DOHH2 (cell line): Measurements from ENCODE around the gene RGCC.

Experiments used
- H3F3A ChIP-seq: fragments of 200-600 bp; sonication (generic), shearing (Covaris generic); 2 replicates; pipeline ENCODE4 v1.6.0; 2016; ENCODE audit warnings: antibody characterized with exemption, mild to moderate bottlenecking; ENCODE audit not compliant: control insufficient read depth, insufficient read depth
- H3K27ac ChIP-seq: fragments of 200-600 bp; sonication (generic); 2 replicates; pipeline ENCODE4 v1.5.1; 2014; ENCODE audit warnings: low read depth, mild to moderate bottlenecking, low read length, moderate library complexity
- H3K27me3 ChIP-seq: fragments of 200-600 bp; sonication (generic); 2 replicates; pipeline ENCODE4 v1.6.1; 2014; ENCODE audit warnings: mild to moderate bottlenecking, low read length, mixed read lengths; ENCODE audit not compliant: control insufficient read depth
- H3K36me3 ChIP-seq: fragments of 200-600 bp; sonication (generic); 2 replicates; pipeline ENCODE4 v1.6.1; 2014; ENCODE audit warnings: mild to moderate bottlenecking, low read length, moderate library complexity, mixed read lengths; ENCODE audit not compliant: control insufficient read depth
- H3K4me1 ChIP-seq: fragments of 200-600 bp; sonication (generic); 2 replicates; pipeline ENCODE4 v1.6.1; 2014; ENCODE audit warnings: mild to moderate bottlenecking, low read length, mixed read lengths; ENCODE audit not compliant: control insufficient read depth
- H3K4me2 ChIP-seq: fragments of 200-600 bp; sonication (generic); 2 replicates; pipeline ENCODE4 v1.6.0; 2014; ENCODE audit warnings: mild to moderate bottlenecking, low read length, moderate library complexity
- H3K4me3 ChIP-seq: fragments of 200-600 bp; sonication (generic); 2 replicates; pipeline ENCODE4 v1.5.1; 2014; ENCODE audit warnings: mild to moderate bottlenecking, low read length, mixed read lengths
- H3K79me2 ChIP-seq: fragments of 200-600 bp; sonication (generic); 2 replicates; pipeline ENCODE4 v1.6.1; 2014; ENCODE audit warnings: mild to moderate bottlenecking, low read length, mixed read lengths; ENCODE audit not compliant: control insufficient read depth
- H3K9me2 ChIP-seq: fragments of 200-600 bp; sonication (generic); replicated peaks from 2 replicates; pipeline ENCODE4 v1.6.1; 2014; ENCODE audit warnings: mild to moderate bottlenecking, low read length, mixed read lengths; ENCODE audit not compliant: control insufficient read depth
- H3K9me3 ChIP-seq: fragments of 200-600 bp; sonication (generic); 2 replicates; pipeline ENCODE4 v1.6.1; 2014; ENCODE audit warnings: antibody characterized with exemption, low read length, mixed read lengths; ENCODE audit not compliant: control insufficient read depth, insufficient read depth
- H4K20me1 ChIP-seq: fragments of 200-600 bp; sonication (generic); 2 replicates; pipeline ENCODE4 v1.6.0; 2014; ENCODE audit warnings: low read depth, mild to moderate bottlenecking, antibody characterized with exemption, low read length, moderate library complexity; ENCODE audit not compliant: control insufficient read depth, insufficient read depth
- CTCF ChIP-seq: fragments of 200-600 bp; sonication (generic); IDR thresholded peaks from one replicate; pipeline ENCODE4 v1.5.1; 2014; ENCODE audit warnings: antibody characterized with exemption, mild to moderate bottlenecking, low read depth, low read length; ENCODE audit not compliant: poor library complexity, severe bottlenecking
- EZH2phosphoT487 ChIP-seq: fragments of 200-600 bp; sonication (generic); IDR thresholded peaks from 2 replicates; pipeline ENCODE4 v1.6.1; 2017; ENCODE audit warnings: borderline replicate concordance, mild to moderate bottlenecking, antibody characterized with exemption, low read length, moderate library complexity, mixed read lengths

RGCC gene

GRCh38 chr13:41409611-41410010, 47.7 kb upstream of the RGCC start:
- no peak overlapping the region for H3K4me2 ChIP-seq
- TF ChIP-seq CTCF (no peak), EZH2phosphoT487 (no peak)
- no peak overlapping the region for H3K27ac ChIP-seq
- H3K27me3 ChIP-seq, result no peaks in the 10 kb centered on the region
- peaks cover 8% of the 10 kb centered on the region for H3K4me1 ChIP-seq
- no peaks in the 10 kb centered on the region for H3K79me2 ChIP-seq
- no peaks in the 10 kb centered on the region for H3K9me2 ChIP-seq
- H3K9me3 ChIP-seq, result no peaks in the 10 kb centered on the region
- no peaks in the 10 kb centered on the region; the same call in 1 of the 2 replicates for H3F3A ChIP-seq
- no peaks in the 10 kb centered on the region for H4K20me1 ChIP-seq
- H3K4me3 ChIP-seq, result no peak overlapping the region
- no peaks in the 10 kb centered on the region for H3K36me3 ChIP-seq

- H3K9me3 ChIP-seq, result no peaks in the 10 kb centered on the region
- no peaks in the 10 kb centered on the region for H3K36me3 ChIP-seq
- H3K27ac ChIP-seq, result no peak overlapping the region
- no peaks in the 10 kb centered on the region for H3K79me2 ChIP-seq
- no peak overlapping the region for H3K4me2 ChIP-seq
- H3F3A ChIP-seq, result no peaks in the 10 kb centered on the region; the same call in 1 of the 2 replicates
- no peak overlapping the region for H3K4me3 ChIP-seq
- H4K20me1 ChIP-seq, result no peaks in the 10 kb centered on the region
- TF ChIP-seq CTCF, result no peak
- TF ChIP-seq EZH2phosphoT487, result no peak
- no peaks in the 10 kb centered on the region for H3K9me2 ChIP-seq
- no peaks in the 10 kb centered on the region for H3K27me3 ChIP-seq
- peaks cover 8% of the 10 kb centered on the region for H3K4me1 ChIP-seq
These were observed 46.3 kb upstream of the RGCC start for GRCh38 chr13:41411060-41411459.

DNA sequence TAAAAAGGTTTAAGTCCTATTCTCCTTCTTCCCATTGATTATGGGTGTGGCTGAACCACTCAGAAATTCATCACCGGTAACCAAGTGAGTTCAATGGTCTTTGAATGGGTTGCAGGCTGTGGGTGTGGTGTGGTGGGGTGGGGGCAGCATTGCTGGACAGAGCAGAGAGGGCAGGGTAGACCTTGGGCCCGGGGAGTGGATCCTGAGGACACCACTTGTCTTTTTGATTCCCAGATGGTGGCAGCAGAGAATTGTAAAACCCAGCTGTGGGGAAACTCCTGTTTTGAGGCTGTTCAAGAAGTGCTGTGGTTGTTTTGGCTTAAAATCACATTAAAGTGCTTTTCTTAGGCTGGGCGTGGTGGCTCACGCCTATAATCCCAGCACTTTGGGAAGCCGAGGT, 45.8 kb upstream of the RGCC start:
- Histone ChIP-seq H3K4me1 (peaks cover 8% of the 10 kb centered on the region), H3K4me2 (no peak overlapping the region), H3K27me3 (no peaks in the 10 kb centered on the region), H4K20me1 (no peaks in the 10 kb centered on the region), H3F3A (no peaks in the 10 kb centered on the region; the same call in 1 of the 2 replicates), H3K36me3 (no peaks in the 10 kb centered on the region), H3K9me3 (no peaks in the 10 kb centered on the region), H3K79me2 (no peaks in the 10 kb centered on the region), H3K9me2 (no peaks in the 10 kb centered on the region), H3K4me3 (no peak overlapping the region), H3K27ac (no peak overlapping the region)
- TF ChIP-seq CTCF (peak; percentile 52), EZH2phosphoT487 (no peak)

DNA sequence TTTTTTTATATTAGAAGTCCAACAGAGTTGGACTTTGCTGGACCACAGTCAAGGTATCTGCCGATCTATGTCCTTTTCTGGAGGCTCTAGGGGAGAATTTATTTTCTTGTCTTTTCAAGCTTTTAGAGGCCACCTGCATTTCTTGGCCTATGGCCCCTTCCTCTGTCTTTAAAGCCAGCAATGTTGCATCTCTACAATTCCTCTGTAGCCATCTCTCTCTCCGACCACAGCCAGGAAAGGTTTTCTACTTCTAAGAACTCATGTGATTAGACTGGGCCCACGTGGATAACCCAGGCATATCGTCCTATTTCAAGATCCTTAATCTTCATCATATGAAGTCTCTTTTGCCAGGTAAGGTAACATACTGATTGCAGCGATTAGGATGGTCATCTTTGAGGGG, 43.5 kb upstream of the RGCC start:
- Histone ChIP-seq H3F3A (no peaks in the 10 kb centered on the region), H3K9me2 (no peaks in the 10 kb centered on the region), H3K27ac (no peak overlapping the region), H3K27me3 (no peaks in the 10 kb centered on the region), H3K4me1 (peaks cover 11% of the 10 kb centered on the region), H3K36me3 (no peaks in the 10 kb centered on the region), H3K4me3 (no peak overlapping the region), H3K79me2 (no peaks in the 10 kb centered on the region), H3K4me2 (no peak overlapping the region), H4K20me1 (no peaks in the 10 kb centered on the region), H3K9me3 (no peaks in the 10 kb centered on the region)
- no peak for TF ChIP-seq EZH2phosphoT487
- TF ChIP-seq CTCF, result no peak
